CD4-positive, alpha-beta T cell treated with Interleukin-17A for 1 hour (primary cell): ENCODE data around the gene TM4SF1.
"Not testable (repeated sequence)": the region's sequence is repeated elsewhere in the genome, so short reads cannot be mapped to it uniquely, and the experiment has no call there.

Source experiments
- DNase-seq: peaks from one replicate; pipeline ENCODE4 v3.0.0-alpha.2; 2020

The TM4SF1 gene

GRCh38 chr3:149339931-149340309 is 37.5 kb downstream of the TM4SF1 start:
- no peak for DNase-seq

GRCh38 chr3:149337486-149337885 is 40.0 kb downstream of the TM4SF1 start:
- not testable (repeated sequence) for DNase-seq

GRCh38 chr3:149336925-149337324 is 40.5 kb downstream of the TM4SF1 start:
- no peak for DNase-seq

GRCh38 chr3:149333176-149333859 is 44.1 kb downstream of the TM4SF1 start, which contains the start of gene TM4SF18:
Gene TM4SF18 (minus strand): TSS chr3:149333636. CDS start chr3:149333382, 254 bp downstream.
- no peak for DNase-seq

GRCh38 chr3:149332771-149333170 is 44.7 kb downstream of the TM4SF1 start:
- no peak for DNase-seq

- no peak for DNase-seq
Observed at GRCh38 chr3:149332227-149332765, 45.2 kb downstream of the TM4SF1 start.

GRCh38 chr3:149331396-149331795 is 46.1 kb downstream of the TM4SF1 start:
- DNase-seq = no peak

GRCh38 chr3:149330609-149331331 is 46.7 kb downstream of the TM4SF1 start:
- DNase-seq = no peak

- DNase-seq = no peak
Observed at GRCh38 chr3:149327156-149327555, 50.3 kb downstream of the TM4SF1 start.

- DNase-seq = no peak
Observed at GRCh38 chr3:149325581-149325980, 51.9 kb downstream of the TM4SF1 start.

- DNase-seq = no peak
Observed at GRCh38 chr3:149324332-149324731, 53.1 kb downstream of the TM4SF1 start.

GRCh38 chr3:149321640-149322039 is 55.8 kb downstream of the TM4SF1 start:
- DNase-seq = no peak

GRCh38 chr3:149321136-149321535 is 56.3 kb downstream of the TM4SF1 start:
- DNase-seq = no peak

GRCh38 chr3:149319750-149320149 is 57.7 kb downstream of the TM4SF1 start:
- no peak for DNase-seq
